GM06990 (cell line): Measurements from ENCODE around the gene SCNM1.

Source experiments
- DNase-seq: peaks from one replicate; pipeline ENCODE4 v3.0.0-alpha.2; 2011; ENCODE audit not compliant: insufficient read length; ENCODE audit errors: extremely low read depth
- H3K27me3 ChIP-seq: replicated peaks from 2 replicates; pipeline ENCODE4 v1.6.0; 2011; ENCODE audit warnings: low read length; ENCODE audit not compliant: control insufficient read depth, insufficient read depth
- H3K36me3 ChIP-seq: 2 replicates; pipeline ENCODE4 v1.5.1; 2011; ENCODE audit warnings: low read length; ENCODE audit not compliant: control insufficient read depth, insufficient read depth
- H3K4me3 ChIP-seq: replicated peaks from 2 replicates; pipeline ENCODE4 v1.5.1; 2011; ENCODE audit warnings: low read depth, mild to moderate bottlenecking, control low read depth, low read length
- CTCF ChIP-seq: IDR thresholded peaks from 2 replicates; pipeline ENCODE4 v1.5.1; 2011; ENCODE audit warnings: low read length, control low read depth, mild to moderate bottlenecking, inconsistent platforms; ENCODE audit not compliant: insufficient read depth, poor library complexity, severe bottlenecking

SCNM1 gene

GRCh38 chr1:151213560-151213959 lies 47.6 kb downstream of the SCNM1 start:
- no peak for DNase-seq
- peaks cover 5% of the 10 kb centered on the region for H3K36me3 ChIP-seq
- no peak for TF ChIP-seq CTCF
- H3K27me3 ChIP-seq = no peaks in the 10 kb centered on the region
- H3K4me3 ChIP-seq = no peak overlapping the region
